ENCODE data around the gene RMND1. TPM values are rescaled to one million over a fixed set of nuclear protein-coding genes. Genes with fewer than 3 reads are reported as not detected.

The RMND1 gene
- total RNA-seq, 1 experiment from 2014 or later, result 39.1 TPM

DNA sequence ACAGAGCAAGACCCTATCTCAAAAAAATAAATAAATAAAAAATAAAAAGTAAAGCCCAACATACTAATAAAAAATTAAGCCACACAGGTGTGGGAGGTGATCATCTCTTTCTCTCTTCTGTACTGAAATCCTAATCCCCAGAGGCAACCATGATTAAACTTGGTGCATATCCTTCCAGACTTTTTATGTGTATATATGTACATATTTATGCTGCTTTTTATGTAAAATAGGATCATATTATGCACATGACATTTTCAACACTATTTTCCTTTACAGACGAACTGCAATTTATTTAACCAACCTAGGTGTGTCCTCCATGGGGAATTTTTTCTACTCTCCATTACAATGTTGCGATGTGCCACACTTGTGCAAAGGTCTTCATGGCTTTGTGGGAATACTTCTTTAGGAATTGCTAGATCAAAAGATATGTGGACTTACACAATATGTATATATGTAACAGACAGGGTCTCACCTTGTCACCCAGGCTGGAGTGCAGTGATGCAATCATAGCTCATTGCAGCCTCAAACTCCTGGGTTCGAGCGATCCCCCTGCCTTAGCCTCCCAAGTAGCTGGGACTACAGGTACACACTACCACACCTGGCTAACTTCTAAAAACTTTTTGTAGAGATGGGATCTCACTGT, 23.7 kb downstream of the RMND1 start:
- BruUV-seq (replicated peaks), result no TSS peak
- POLR2A ChIA-PET, result no interaction called here
- no peak overlapping the region for H3K4me3 ChIP-seq (ENCODE audit: low read depth, low read length)
- no peak for DNase-seq
- no peak for TF ChIP-seq CTCF (IDR thresholded peaks at IDR 0.05; ENCODE audit: insufficient read depth in 1 of 2, low read depth in 1 of 2, low read length in 1 of 2, severe bottlenecking in 1 of 2, unreplicated experiment in 1 of 2)
- no peaks in the 10 kb centered on the region for H3K9me3 ChIP-seq
- H3K4me3 Mint-ChIP-seq (ENCODE audit: unreplicated experiment), result no peak overlapping the region
- H3K36me3 Mint-ChIP-seq (ENCODE audit: insufficient read depth, unreplicated experiment), result peaks cover 82% of the 10 kb centered on the region
- H3K27me3 ChIP-seq (replicated peaks; ENCODE audit: control insufficient read depth, insufficient read depth, low read length), result no peaks in the 10 kb centered on the region
- no peaks in the 10 kb centered on the region for H3K9me3 Mint-ChIP-seq (ENCODE audit: unreplicated experiment)
- no peaks in the 10 kb centered on the region for H3K4me1 ChIP-seq
- no peaks in the 10 kb centered on the region for H3K4me1 Mint-ChIP-seq (ENCODE audit: low read depth, unreplicated experiment)
- H3K36me3 ChIP-seq (ENCODE audit: control insufficient read depth, insufficient read depth, low read length), result no peaks in the 10 kb centered on the region; the same call in 1 of the 2 replicates
- H3K27ac Mint-ChIP-seq (ENCODE audit: unreplicated experiment), result no peak overlapping the region
- H3K27me3 Mint-ChIP-seq (ENCODE audit: insufficient read depth, unreplicated experiment), result no peaks in the 10 kb centered on the region
- intact Hi-C loops (cut with micrococcal nuclease; ENCODE audit: unreplicated experiment), result loop anchor here (5.0 kb wide), 1 partner anchor 454 kb away; no protein-coding TSS in a partner anchor
- CTCF ChIA-PET, result no interaction called here

DNA sequence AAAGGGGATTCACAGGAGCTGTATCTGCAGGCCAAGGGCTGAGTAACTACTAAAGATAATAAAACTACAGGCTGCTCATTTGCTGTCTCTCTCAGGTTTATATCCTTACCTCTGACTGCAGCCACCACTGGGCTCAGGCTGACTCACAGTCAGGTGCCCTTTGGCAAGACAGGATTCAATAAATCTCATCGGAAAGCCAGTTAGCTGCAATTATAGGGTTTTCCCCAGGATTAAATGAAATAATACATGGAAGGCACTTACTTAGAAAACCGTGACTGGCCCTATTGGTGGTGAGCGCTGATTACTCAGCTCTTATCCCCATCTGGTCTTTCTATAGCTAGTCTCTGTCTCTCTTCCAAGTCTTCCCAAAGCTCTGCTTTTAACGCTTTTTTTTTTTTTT, 26.4 kb downstream of the RMND1 start:
- peaks cover 68% of the 10 kb centered on the region for H3K36me3 Mint-ChIP-seq (ENCODE audit: insufficient read depth, unreplicated experiment)
- no peak for TF ChIP-seq CTCF (IDR thresholded peaks at IDR 0.05; ENCODE audit: insufficient read depth in 1 of 2, low read depth in 1 of 2, low read length in 1 of 2, severe bottlenecking in 1 of 2, unreplicated experiment in 1 of 2)
- no TSS peak for BruUV-seq (replicated peaks)

DNA sequence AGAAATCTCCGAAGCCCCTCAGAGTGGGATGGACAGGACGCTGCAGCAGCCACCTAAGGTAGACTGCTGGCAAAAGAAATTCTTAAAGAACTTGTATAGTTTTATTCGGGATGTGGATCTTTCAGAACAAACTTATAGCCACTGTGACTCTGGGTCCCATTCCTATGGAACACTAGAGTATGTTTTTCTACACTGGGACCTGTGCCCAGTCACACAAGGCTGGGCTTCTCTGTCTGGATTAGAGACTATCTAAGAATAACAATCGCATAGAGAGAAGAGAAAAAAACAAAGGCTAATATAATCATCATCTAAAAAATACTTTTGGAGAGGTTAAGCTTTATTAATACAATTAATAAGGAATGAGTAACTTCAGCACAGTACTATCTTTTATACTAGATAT, 28.9 kb downstream of the RMND1 start:
- H3K4me1 Mint-ChIP-seq (ENCODE audit: low read depth, unreplicated experiment), result no peaks in the 10 kb centered on the region
- POLR2A ChIA-PET, result no interaction called here
- intact Hi-C loops (cut with micrococcal nuclease; ENCODE audit: unreplicated experiment), result no loop called here
- no peaks in the 10 kb centered on the region for H3K27me3 ChIP-seq (replicated peaks; ENCODE audit: control insufficient read depth, insufficient read depth, low read length)
- no TSS peak for BruUV-seq (replicated peaks)
- H3K36me3 Mint-ChIP-seq (ENCODE audit: insufficient read depth, unreplicated experiment), result peaks cover 52% of the 10 kb centered on the region
- no peak for DNase-seq
- H3K9me3 ChIP-seq, result no peaks in the 10 kb centered on the region
- no peaks in the 10 kb centered on the region; the same call in 1 of the 2 replicates for H3K36me3 ChIP-seq (ENCODE audit: control insufficient read depth, insufficient read depth, low read length)
- H3K27ac Mint-ChIP-seq (ENCODE audit: unreplicated experiment), result no peak overlapping the region
- H3K9me3 Mint-ChIP-seq (ENCODE audit: unreplicated experiment), result no peaks in the 10 kb centered on the region
- H3K4me1 ChIP-seq, result no peaks in the 10 kb centered on the region
- CTCF ChIA-PET, result no interaction called here
- H3K27me3 Mint-ChIP-seq (ENCODE audit: insufficient read depth, unreplicated experiment), result no peaks in the 10 kb centered on the region
- no peak for TF ChIP-seq CTCF (IDR thresholded peaks at IDR 0.05; ENCODE audit: insufficient read depth in 1 of 2, low read depth in 1 of 2, low read length in 1 of 2, severe bottlenecking in 1 of 2, unreplicated experiment in 1 of 2)
- no peak overlapping the region for H3K4me3 Mint-ChIP-seq (ENCODE audit: unreplicated experiment)
- H3K4me3 ChIP-seq (ENCODE audit: low read depth, low read length), result no peak overlapping the region

More for the DNA sequence above, 26.4 kb downstream of the RMND1 start:
- Mint-ChIP-seq H3K9me3 (ENCODE audit: unreplicated experiment) (no peaks in the 10 kb centered on the region), H3K27ac (ENCODE audit: unreplicated experiment) (no peak overlapping the region), H3K4me1 (ENCODE audit: low read depth, unreplicated experiment) (no peaks in the 10 kb centered on the region), H3K27me3 (ENCODE audit: insufficient read depth, unreplicated experiment) (no peaks in the 10 kb centered on the region), H3K4me3 (ENCODE audit: unreplicated experiment) (no peak overlapping the region)
- intact Hi-C loops (cut with micrococcal nuclease; ENCODE audit: unreplicated experiment), result loop anchor here (5.0 kb wide), 1 partner anchor 457 kb away; no protein-coding TSS in a partner anchor
- no peak for DNase-seq
- no peaks in the 10 kb centered on the region for H3K27me3 ChIP-seq (replicated peaks; ENCODE audit: control insufficient read depth, insufficient read depth, low read length)
- H3K36me3 ChIP-seq (ENCODE audit: control insufficient read depth, insufficient read depth, low read length), result no peaks in the 10 kb centered on the region; the same call in 1 of the 2 replicates
- no peaks in the 10 kb centered on the region for H3K4me1 ChIP-seq
- H3K9me3 ChIP-seq, result no peaks in the 10 kb centered on the region
- ChIA-PET POLR2A (no interaction called here), CTCF (interaction anchor here (0.6 to 0.7 kb wide), 3 partner anchors 16 to 1364 kb away, joined by 3 to 4 read pairs (median 3); no protein-coding TSS in a partner anchor)
- H3K4me3 ChIP-seq (ENCODE audit: low read depth, low read length), result no peak overlapping the region

Data from Caco-2 (cell line).